ENCODE results near the gene HSD17B1. TPM values are rescaled to one million over a fixed set of nuclear protein-coding genes. Genes with fewer than 3 reads are reported as not detected.
"Not testable (repeated sequence)": the region's sequence is repeated elsewhere in the genome, so short reads cannot be mapped to it uniquely, and the experiment has no call there.

Gene HSD17B1, protein sequence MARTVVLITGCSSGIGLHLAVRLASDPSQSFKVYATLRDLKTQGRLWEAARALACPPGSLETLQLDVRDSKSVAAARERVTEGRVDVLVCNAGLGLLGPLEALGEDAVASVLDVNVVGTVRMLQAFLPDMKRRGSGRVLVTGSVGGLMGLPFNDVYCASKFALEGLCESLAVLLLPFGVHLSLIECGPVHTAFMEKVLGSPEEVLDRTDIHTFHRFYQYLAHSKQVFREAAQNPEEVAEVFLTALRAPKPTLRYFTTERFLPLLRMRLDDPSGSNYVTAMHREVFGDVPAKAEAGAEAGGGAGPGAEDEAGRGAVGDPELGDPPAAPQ
- 1 to 10 TPM; 2.3 to 6.6 (median 4.6) TPM for total RNA-seq

DNA sequence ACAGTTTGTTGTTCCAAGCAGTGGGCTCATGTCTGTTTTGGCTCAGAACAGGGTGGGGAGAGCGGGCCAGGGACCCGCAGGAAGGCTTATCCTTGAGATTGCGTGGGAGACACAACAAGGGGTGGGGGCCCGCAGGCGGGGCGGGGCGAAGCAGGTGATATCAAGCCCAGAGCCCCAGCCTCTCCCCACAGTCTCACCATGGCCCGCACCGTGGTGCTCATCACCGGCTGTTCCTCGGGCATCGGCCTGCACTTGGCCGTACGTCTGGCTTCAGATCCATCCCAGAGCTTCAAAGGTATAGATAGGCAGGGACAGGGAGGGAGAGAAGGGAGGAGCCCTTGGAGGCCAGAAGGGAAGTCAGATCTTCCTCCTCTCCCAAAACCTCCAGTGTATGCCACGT lies at the start of gene HSD17B1:
Gene HSD17B1, plus strand, starts transcription at position 188 of the 400 bp plus-strand sequence. Its CDS starts 11 bp downstream, at position 199.
- DNase-seq (ENCODE audit: low spot score in 2 of 2); intact Hi-C loops (cut with DNase I; ENCODE audit: low total_unique reads); H3K4me3 ChIP-seq (ENCODE audit: low read depth, poor library complexity, severe bottlenecking): not testable (repeated sequence)
- 81 to 91% methylated on average over 15 of the region's 15 CpGs for WGBS, 2 donors

DNA sequence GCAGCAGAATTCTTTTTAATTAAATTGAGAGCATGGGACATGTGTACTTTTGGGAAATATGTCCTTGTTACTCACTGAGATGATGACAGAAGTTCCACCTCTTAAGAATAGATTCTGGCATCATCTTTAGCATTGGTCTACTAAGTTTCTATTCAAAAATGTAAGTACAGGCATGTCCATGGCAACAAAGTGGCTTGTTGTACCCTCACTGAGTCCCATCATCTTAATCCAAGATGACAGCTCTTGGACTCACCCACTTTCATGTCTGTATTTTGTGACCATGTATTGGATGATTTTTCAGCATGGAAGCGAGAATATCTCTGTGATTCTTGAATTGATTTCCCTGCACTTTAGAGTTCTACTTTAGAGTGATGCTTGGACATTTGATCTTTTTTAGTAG lies 49.8 kb upstream of the HSD17B1 start:
- intact Hi-C loops (cut with DNase I; ENCODE audit: low total_unique reads), result no loop called here
- WGBS, 2 donors, result 91 to 93% methylated on average over 1 of the region's 1 CpG
- H3K4me3 ChIP-seq (ENCODE audit: low read depth, poor library complexity, severe bottlenecking), result no peak overlapping the region
- DNase-seq (ENCODE audit: low spot score in 2 of 2), result no peak
- TF ChIP-seq, protein P1, sequence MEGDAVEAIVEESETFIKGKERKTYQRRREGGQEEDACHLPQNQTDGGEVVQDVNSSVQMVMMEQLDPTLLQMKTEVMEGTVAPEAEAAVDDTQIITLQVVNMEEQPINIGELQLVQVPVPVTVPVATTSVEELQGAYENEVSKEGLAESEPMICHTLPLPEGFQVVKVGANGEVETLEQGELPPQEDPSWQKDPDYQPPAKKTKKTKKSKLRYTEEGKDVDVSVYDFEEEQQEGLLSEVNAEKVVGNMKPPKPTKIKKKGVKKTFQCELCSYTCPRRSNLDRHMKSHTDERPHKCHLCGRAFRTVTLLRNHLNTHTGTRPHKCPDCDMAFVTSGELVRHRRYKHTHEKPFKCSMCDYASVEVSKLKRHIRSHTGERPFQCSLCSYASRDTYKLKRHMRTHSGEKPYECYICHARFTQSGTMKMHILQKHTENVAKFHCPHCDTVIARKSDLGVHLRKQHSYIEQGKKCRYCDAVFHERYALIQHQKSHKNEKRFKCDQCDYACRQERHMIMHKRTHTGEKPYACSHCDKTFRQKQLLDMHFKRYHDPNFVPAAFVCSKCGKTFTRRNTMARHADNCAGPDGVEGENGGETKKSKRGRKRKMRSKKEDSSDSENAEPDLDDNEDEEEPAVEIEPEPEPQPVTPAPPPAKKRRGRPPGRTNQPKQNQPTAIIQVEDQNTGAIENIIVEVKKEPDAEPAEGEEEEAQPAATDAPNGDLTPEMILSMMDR (IDR thresholded peaks at IDR 0.05), result no peak
- TF ChIP-seq POLR2A (IDR thresholded peaks at IDR 0.05), result no peak

DNA sequence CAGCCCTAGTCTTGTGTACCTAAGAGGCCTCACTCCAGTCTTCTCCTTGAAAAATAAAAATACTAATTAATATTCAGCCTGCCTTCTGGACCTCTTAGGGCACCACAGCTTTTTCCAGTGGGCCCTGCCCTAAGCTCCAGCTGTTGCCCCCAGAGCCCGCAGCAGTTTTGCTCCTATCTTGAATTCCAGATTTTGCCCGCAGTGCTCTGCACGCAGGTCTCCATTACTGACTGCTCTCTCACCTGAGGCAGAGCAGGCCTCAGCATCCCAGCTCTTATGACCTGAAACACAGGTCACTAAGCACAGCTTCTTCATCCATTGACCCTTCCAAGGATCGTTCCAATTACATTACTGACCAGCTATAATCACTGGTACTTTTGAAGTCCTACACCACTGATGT lies 45.1 kb upstream of the HSD17B1 start:
- 90 to 94% methylated on average over 4 of the region's 4 CpGs for WGBS, 2 donors
- no peak for DNase-seq (ENCODE audit: low spot score in 2 of 2)

DNA sequence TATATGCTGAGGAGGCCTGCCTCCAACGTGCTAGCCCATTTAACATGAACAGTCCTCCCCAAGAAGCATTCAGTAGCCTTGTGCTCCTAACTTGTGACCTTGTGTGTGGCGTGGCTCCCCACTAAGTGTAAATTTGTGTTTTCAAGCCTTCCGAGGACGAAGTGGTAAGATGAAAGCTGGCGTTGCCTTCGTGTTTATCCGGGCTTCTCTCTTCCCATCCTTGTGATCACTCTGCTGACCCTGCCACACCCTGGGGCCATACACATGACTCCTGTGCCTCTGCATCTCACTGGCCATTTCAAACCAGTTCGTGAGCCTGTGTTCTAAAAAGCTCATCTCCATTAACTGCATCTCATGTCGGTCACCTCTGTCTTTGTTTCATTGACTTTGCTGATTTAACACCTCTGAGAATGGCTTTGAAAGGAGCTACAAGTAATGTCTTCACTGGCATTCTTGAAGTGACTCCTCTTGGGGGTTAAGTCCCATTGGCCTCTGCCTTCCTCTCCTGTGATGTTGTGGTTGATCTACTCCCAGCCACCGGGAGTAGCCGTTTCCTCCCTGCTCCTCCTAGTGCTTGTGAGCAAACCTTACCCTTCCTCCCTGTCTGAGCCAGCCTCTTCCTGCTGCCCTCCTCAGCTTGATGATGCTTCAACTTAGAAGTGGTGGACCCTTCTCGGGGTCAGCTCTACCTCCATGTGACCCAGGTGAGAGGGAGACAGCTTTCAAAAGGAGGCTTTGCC lies 44.1 kb upstream of the HSD17B1 start:
- TF ChIP-seq, protein P1 (IDR thresholded peaks at IDR 0.05), result no peak
- TF ChIP-seq POLR2A (IDR thresholded peaks at IDR 0.05), result no peak
- intact Hi-C loops (cut with DNase I; ENCODE audit: low total_unique reads), result no loop called here
- WGBS, 2 donors, result 71 to 73% methylated on average over 12 of the region's 12 CpGs
- no peak overlapping the region for H3K4me3 ChIP-seq (ENCODE audit: low read depth, poor library complexity, severe bottlenecking)
- DNase-seq (ENCODE audit: low spot score in 2 of 2), result no peak

More for the DNA sequence above, 45.1 kb upstream of the HSD17B1 start:
- H3K4me3 ChIP-seq (ENCODE audit: low read depth, poor library complexity, severe bottlenecking), result no peak overlapping the region
- intact Hi-C loops (cut with DNase I; ENCODE audit: low total_unique reads), result no loop called here
- TF ChIP-seq POLR2A (IDR thresholded peaks at IDR 0.05), result no peak
- TF ChIP-seq, protein P1 (IDR thresholded peaks at IDR 0.05), result no peak

DNA sequence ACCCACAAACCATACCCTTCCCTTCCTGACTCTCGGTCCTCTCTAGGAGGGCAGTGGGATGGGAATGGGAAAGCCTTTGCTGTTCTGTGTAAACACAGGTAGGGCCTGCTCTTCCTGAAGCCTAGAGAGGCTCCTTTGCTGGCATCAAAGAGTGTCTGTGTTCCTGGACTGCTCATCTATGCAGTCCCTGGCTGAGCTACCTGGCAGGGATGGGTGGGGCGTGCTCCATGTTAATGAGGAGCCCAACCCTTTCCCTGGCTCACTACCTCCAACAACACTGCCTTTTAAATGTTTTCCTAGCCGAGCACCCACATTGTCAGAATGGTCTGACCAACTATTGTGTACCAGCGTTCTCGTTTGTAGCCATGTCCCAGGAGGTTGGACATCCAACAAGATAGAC lies 43.3 kb upstream of the HSD17B1 start:
- TF ChIP-seq, protein P1 (IDR thresholded peaks at IDR 0.05), result no peak
- TF ChIP-seq POLR2A (IDR thresholded peaks at IDR 0.05), result no peak
- DNase-seq (ENCODE audit: low spot score in 2 of 2), result no peak
- no peak overlapping the region for H3K4me3 ChIP-seq (ENCODE audit: low read depth, poor library complexity, severe bottlenecking)
- intact Hi-C loops (cut with DNase I; ENCODE audit: low total_unique reads), result no loop called here
- 50 to 62% methylated on average over 5 of the region's 5 CpGs for WGBS, 2 donors

DNA sequence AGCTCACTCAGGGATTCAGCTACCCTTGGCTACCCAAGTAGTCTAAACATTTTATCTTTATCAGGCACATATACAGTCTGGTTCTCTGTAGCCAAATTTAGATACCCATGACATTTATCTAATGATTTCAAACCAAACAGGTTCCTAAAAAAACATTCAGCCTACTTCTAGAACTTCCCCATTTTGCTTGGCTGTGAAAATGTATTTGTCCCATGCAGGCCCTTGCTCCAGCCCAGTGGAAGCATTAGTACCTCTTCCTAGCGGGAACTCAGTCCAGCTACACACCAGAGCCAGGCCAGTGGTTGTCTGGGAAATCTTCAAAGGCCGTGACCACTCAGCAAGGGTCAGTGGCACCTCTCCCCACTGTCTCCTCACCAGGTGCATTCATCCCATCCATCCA lies 42.9 kb upstream of the HSD17B1 start:
- no peak overlapping the region for H3K4me3 ChIP-seq (ENCODE audit: low read depth, poor library complexity, severe bottlenecking)
- intact Hi-C loops (cut with DNase I; ENCODE audit: low total_unique reads), result loop anchor here (10.0 kb wide), 1 partner anchor 45 kb away; no protein-coding TSS in a partner anchor
- 78 to 95% methylated on average over 2 of the region's 2 CpGs for WGBS, 2 donors
- TF ChIP-seq, protein P1 (IDR thresholded peaks at IDR 0.05), result no peak
- no peak for TF ChIP-seq POLR2A (IDR thresholded peaks at IDR 0.05)
- no peak for DNase-seq (ENCODE audit: low spot score in 2 of 2)
